GM12873 (cell line): Measurements from ENCODE around the gene RPL10.

Experiments used
- CTCF ChIP-seq: IDR thresholded peaks from 2 replicates; pipeline ENCODE4 v1.5.1; 2012; ENCODE audit warnings: low read depth, mild to moderate bottlenecking, moderate library complexity, low read length, control low read depth; ENCODE audit not compliant: insufficient read depth; ENCODE audit errors: missing control alignments

RPL10 gene

GRCh38 chrX:154435171-154435733, 37.1 kb downstream of the RPL10 start:
- no peak for TF ChIP-seq CTCF

GRCh38 chrX:154436374-154436982, 38.3 kb downstream of the RPL10 start:
- no peak for TF ChIP-seq CTCF

GRCh38 chrX:154436983-154437752, 39.0 kb downstream of the RPL10 start, which contains the start of gene GDI1:
Gene GDI1 (plus strand): TSS chrX:154437154. CDS start chrX:154437255, 101 bp downstream.
- TF ChIP-seq CTCF: no peak

- TF ChIP-seq CTCF: no peak
These were observed 40.1 kb downstream of the RPL10 start for GRCh38 chrX:154437971-154438893.

GRCh38 chrX:154439841-154440240, 41.7 kb downstream of the RPL10 start:
- TF ChIP-seq CTCF: no peak

GRCh38 chrX:154440623-154441357, 42.6 kb downstream of the RPL10 start:
- TF ChIP-seq CTCF: no peak
